AG09319 (cell line): ENCODE results near the gene ARHGAP12.

Source experiments
- DNase-seq: peaks from one replicate; pipeline ENCODE4 v3.0.0-alpha.2; 2010; ENCODE audit warnings: low read depth; ENCODE audit errors: extremely low read depth
- CTCF ChIP-seq: IDR thresholded peaks from 2 replicates; pipeline ENCODE4 v1.5.1; 2011; ENCODE audit warnings: low read depth, mild to moderate bottlenecking, inconsistent platforms, low read length, moderate library complexity

ARHGAP12 gene

GRCh38 chr10:31936933-31937332, 8.3 kb upstream of the ARHGAP12 start:
- no peak for TF ChIP-seq CTCF
- DNase-seq: no peak

- TF ChIP-seq CTCF: no peak
- DNase-seq: no peak
These were observed 7.5 kb upstream of the ARHGAP12 start for GRCh38 chr10:31936086-31936485.

GRCh38 chr10:31935678-31936077, 7.0 kb upstream of the ARHGAP12 start:
- no peak for DNase-seq
- no peak for TF ChIP-seq CTCF

GRCh38 chr10:31932838-31933237, 4.2 kb upstream of the ARHGAP12 start:
- no peak for TF ChIP-seq CTCF
- no peak for DNase-seq

- no peak for DNase-seq
- no peak for TF ChIP-seq CTCF
These were observed 2.2 kb upstream of the ARHGAP12 start for GRCh38 chr10:31930856-31931255.

- DNase-seq: no peak
These were observed 1.6 kb upstream of the ARHGAP12 start for GRCh38 chr10:31930023-31930751.

More at GRCh38 chr10:31930023-31930751, 1.6 kb upstream of the ARHGAP12 start:
- TF ChIP-seq CTCF: no peak; the same call in 1 of the 2 replicates
